Measurements from ENCODE around the gene KDM4B. TPM values are rescaled to one million over a fixed set of nuclear protein-coding genes. Genes with fewer than 3 reads are reported as not detected.

Gene KDM4B
- total RNA-seq, 2 experiments from 2014 or later = 24.4 to 25.0 TPM

DNA sequence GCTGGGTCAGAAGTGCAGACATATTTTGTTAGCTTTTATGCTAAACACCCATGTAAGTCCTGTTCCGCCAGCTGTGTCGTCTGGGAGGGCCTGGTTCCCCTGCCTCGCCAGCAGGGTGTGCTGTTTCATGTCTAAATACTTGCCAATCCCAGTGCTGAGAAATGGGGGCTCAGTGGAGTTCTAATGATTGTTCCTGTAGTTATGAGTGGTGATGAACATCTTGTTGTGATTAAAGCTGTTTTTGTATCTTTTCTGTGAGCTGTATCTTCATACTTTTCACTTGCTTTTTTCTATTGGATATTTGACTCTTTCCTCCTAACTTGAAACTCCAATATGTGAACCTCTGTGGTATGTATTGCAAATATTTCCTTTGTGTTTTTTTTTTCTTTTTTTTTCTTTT is 32.7 kb downstream of the KDM4B start:
- ChIA-PET POLR2A (no interaction called here), CTCF (interaction anchor here (0.7 to 3.1 kb wide), 8 partner anchors 12 to 90 kb away, joined by 3 to 29 read pairs (median 4); no protein-coding TSS in a partner anchor)

DNA sequence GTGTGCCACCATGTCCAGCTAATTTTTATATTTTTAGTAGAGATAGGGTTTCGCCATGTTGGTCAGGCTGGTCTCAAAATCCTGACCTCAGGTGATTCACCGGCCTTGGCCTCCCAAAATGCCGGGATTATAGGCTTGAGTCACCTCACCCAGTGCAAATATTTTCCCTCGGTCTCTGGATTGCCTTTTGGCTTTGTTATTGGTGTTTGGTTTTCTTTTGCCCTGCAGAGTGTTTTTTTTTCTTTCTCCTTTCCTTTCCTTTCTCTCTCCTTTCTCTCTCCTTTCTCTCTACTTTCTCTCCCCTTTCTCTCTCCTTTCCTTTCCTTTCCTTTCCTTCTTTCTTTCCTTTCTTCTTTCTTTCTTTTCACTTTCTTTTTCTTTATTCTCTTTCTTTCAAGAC is 33.2 kb downstream of the KDM4B start:
- CTCF ChIA-PET = interaction anchor here (0.8 to 3.1 kb wide), 7 partner anchors 12 to 90 kb away, joined by 3 to 29 read pairs (median 4); no protein-coding TSS in a partner anchor
- POLR2A ChIA-PET = no interaction called here

DNA sequence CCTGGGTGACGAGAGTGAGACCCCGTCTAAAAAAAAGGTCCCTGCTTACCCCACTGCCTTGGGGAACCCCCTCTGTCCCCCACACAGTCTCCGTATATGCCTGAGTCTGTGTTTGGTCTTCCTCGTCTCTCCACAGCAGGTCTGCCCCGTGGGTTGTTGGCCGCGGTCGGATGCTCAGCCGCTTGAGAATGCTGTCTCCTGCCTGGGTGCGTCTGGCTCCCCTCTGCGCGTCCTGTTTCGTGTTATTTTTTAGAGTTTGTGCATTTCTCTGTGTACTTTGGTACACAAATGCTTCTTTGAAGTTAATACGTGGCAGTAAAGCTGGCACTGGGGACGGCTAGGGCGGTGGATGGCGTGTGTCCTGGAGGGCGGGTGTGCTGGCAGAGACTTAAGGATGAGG is 34.9 kb downstream of the KDM4B start:
- CTCF ChIA-PET = no interaction called here
- POLR2A ChIA-PET = no interaction called here

DNA sequence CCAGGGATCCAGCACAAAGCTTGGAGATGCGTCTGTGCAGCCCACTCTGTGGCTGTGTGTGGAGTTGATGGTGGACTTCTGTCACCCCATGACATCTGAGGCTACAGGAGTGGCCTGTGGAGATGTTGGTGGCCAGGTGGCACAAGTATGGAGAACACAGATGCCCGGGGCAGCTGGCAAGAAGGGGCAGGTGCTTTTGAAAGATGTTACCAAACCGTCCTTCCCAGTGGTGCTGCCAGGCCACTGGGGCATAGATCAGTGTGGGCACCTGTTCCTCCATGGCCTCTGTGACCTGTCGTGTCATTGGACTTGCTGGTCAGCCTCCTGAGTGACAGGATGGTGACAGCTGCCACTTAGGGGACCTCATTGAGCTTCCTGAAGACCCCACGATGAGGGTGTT is 36.2 kb downstream of the KDM4B start:
- CTCF ChIA-PET = interaction anchor here (0.9 kb wide), 1 partner anchor 25 kb away, joined by 3 read pairs; no protein-coding TSS in a partner anchor
- POLR2A ChIA-PET = no interaction called here

DNA sequence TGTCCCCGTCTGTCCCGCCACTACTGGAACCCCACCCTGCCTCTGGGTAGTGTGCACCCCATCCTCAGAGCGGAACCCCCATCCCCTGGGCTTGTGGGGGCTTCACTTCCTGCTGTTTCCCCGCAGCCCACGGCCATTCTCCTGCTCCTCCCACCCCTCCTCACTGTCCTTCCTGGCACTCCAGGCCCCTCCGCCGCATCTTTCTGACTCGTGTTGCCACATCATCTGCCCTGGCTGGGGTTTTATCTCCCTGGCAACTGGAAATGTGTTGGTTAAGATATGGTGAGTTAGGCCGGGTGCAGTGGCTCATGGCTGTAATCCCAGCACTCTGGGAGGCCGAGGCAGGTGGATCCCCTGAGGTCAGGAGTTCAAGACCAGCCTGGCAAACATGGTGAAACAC is 37.3 kb downstream of the KDM4B start:
- POLR2A ChIA-PET = no interaction called here

DNA sequence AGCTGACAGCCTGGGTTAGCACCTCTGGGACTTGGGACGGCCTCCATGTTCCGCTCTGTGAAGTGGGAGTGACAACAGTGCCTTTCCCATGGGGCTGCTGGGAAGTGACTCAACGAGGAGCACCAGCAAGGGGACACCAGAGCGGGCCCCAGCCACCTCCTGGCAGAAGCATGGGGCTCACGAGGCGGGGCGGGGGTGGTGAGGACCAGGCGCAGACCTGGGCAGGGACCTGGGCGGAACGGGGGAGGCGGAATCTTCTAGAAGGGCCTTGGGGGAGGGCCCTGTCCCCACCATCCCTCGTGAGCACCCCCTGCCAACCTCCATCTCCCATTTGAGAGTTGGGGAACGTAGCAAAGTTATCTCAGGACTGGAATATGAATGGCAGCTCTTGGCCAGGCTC is 37.9 kb downstream of the KDM4B start:
- ChIA-PET CTCF (no interaction called here), POLR2A (no interaction called here)

More for the DNA sequence above, 37.3 kb downstream of the KDM4B start:
- CTCF ChIA-PET = interaction anchor here (0.9 kb wide), 1 partner anchor 24 kb away, joined by 3 read pairs; no protein-coding TSS in a partner anchor

DNA sequence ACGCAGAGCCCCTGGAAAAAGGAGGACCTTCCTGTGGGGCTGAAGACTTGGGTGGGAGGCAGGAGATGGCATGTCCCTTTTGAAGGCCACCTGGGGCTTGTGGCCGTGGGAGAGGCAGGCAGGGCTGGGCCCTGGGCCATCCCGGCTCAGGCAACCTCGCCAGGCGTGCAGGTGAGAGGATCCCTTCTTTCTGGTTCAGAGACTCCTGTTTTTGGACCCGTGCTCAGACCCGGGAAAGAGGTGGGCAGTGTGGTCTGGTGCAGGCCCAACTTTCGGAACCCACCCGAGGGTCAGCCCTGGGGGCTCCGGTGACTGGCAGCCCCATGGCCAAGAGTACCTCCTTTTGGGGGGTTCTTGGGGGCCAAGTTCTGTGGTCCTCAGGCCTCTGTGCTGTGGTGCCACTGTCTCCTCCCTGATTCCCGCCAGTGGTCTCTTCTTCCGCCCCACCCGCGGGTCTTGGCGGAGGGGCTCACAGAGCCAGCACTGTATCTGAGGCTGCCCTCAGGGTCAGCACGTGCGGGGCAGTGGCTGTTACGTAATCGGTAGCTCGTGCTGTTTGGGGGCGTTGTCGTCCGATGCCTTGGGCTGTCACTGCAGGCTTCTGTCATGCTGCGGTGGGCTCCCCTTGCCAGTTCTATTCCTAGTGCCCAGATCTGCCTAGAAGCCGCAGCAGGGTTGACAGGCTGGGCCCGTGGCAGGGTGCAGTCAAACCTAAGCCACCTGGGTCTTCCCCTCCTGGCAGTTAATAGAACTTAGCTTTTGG is 42.7 kb downstream of the KDM4B start:
- ChIA-PET POLR2A (no interaction called here), CTCF (interaction anchor here (1.0 kb wide), 1 partner anchor 21 kb away, joined by 3 read pairs; no protein-coding TSS in a partner anchor)

DNA sequence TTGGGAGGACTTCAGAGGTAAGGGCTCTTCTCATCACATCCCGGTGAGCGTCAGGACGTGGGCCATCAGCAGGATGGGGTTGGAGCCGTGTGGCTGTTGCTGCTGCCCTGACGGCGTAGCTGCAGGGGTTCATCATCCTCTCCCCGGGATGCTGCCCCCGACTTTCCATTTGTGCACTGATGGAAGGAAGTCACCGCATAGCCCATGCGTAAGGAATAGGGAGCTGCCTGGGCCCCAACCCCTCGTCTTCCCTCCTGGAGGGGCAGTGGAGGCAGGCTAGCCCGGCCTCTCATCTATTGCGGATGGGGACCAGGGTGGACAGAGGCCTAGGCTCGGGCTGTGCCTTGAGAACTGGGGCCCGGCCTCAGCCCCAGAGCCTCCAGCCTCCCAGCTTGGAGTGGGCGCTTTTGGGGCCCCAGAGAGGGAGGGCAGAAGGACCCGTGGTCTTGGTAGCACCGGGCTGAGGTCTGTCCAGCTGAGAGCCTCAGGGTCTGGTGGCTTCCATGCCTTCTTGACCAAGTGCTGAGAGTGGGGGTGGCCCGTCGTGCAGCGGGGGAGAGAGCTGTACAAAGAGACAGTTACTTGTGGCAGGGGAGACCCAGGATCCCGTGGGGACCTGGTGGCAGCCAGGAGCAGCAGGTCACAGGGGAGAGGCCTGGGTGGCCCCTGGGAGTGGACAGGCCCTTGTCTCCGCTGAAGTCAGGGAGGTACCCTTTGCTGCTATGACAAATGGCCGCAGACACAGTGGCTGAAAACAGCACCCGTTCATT is 44.0 kb downstream of the KDM4B start:
- CTCF ChIA-PET = no interaction called here
- POLR2A ChIA-PET = no interaction called here

DNA sequence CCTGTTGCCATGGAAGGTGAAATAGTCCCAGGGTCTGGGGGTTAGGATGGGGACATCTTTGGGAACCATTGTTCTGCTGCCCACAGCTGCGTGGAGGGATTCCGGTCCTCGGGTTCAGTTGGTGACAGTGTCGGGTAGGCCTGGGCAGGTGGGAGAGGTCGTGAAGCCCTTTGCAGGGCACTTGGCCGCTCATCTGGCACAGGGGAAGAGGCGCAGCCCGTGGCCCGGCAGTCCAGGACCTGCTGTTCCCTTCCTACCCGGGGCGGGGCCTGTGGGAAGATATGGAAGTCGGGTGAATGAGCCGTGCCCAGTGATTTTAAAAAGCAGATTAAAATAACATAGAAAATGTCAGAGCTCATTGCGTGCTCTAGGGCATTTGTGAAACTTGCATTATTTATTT is 44.8 kb downstream of the KDM4B start:
- POLR2A ChIA-PET = no interaction called here

DNA sequence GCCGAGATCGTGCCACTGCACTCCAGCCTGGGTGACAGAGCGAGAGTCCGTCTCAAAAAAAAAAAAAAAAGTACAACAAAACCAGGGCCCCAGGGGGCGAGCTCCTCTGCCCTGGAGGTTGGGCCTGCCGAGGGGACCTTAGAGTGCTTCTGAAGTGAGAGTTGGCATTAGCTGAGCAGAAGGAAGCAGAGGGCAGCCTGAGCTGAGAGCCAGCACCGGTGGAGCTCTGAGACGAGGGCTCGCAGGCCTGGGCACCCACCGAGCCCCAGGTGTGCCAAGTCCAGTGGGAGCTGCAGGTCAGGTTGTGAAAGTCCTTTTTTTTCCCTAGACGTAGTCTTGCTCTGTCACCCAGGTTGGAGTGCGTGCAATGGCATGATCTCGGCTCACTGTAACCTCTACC is 46.0 kb downstream of the KDM4B start:
- ChIA-PET CTCF (interaction anchor here (0.6 to 1.4 kb wide), 2 partner anchors 16 to 329 kb away, joined by 3 to 6 read pairs; no protein-coding TSS in a partner anchor), POLR2A (no interaction called here)

More for the DNA sequence above, 44.8 kb downstream of the KDM4B start:
- CTCF ChIA-PET = interaction anchor here (1.2 kb wide), 1 partner anchor 18 kb away, joined by 4 read pairs; no protein-coding TSS in a partner anchor

DNA sequence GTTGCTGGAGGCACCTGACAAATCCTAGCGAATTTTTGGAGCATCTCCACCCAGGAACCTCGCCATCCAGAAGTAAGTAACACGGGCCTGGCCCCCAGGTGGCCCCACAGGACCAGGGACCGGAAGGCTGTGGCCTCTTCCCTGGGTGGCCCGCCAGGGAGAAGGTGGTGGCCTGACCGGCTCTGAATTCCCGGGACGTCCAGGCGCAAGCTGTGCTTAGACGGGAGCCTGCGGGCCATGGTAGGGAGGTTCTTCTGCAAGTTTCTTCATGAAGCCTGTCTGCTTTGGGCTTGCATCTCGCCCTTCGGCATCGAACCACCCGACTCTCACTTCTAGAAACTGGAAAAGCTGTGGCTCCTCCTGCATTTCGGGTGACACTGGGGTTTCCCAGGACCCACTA is 47.4 kb downstream of the KDM4B start:
- POLR2A ChIA-PET = no interaction called here
- CTCF ChIA-PET = interaction anchor here (0.5 to 1.4 kb wide), 2 partner anchors 15 to 467 kb away, joined by 3 to 6 read pairs; no protein-coding TSS in a partner anchor

DNA sequence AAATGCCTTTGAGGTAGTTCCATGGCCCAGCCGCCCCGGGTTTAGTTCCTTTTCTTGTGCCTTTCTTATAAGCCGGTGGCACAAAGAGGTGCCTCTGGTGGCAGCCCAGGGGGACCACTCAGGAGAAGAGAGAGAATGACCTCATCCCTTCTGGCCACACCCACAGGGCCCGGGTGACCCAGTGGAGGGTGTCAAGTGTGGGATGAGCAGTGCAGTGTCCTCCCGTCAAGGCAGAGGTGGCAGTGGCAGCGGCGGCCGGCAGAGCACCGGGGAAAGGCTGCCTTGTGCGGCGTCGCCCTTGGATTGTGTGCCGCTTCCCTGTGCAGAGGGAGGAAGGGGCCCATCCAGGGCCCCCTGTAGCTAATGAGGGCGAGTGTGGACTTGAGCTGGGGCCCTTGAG is 47.9 kb downstream of the KDM4B start:
- CTCF ChIA-PET = no interaction called here
- POLR2A ChIA-PET = no interaction called here

DNA sequence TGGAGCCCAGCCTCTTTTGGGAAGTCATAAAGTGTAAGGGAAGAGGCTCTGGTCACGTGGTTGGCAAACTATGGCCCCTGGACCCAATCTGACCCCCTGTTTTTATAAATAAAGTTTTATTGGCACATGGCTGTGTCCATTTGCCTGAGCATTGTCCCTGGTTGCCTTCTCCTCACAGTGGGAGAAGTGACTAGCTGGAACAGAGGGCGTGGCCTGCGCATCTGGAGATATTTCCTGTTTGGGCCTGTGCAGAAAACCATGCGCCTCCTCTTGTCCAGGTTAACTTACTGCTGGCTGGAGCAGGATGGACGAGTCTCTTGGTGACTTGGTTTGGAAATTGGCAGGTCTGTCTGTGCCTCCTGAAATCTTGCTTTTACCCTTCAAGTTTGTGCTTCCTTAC is 48.3 kb downstream of the KDM4B start:
- ChIA-PET POLR2A (no interaction called here), CTCF (interaction anchor here (0.8 to 1.0 kb wide), 2 partner anchors 13 to 14 kb away, joined by 3 to 4 read pairs; no protein-coding TSS in a partner anchor)

DNA sequence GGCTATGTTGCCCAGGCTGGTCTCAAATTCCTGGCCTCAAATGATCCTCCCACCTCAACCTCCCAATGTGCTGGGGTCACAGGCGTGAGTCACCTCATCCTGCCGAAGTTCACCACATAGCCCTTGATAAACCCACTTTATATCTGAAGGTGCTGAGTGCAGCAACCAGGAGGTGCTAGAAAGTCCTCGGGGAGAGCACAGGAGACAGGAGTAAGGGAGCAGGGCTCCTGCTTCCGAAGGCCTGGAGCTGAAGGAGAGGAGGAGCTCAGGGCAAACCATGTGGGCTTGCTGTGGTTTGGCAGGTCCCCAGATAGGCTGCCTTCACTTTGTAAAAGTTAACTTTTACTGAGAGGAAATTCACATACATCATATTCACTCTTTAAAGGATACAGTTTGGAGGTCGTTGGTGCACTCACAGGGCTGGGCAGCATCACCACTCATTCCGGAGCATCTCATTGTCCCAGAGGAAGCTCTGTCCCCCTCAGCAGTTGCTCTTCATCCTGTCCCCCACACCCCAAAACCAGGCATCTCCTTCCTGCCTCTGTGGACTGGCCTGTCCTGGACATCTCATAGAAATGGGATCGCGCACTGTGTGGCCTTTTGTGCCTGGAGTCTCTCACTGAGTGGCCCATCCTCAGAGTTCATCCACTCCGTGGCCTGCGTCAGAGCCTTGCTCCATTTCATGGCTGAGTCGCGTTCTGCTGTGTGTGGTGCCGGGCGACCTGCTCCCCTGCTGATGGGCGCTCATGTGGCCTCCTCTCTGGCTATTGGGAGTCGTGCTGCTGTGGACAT is 49.5 kb downstream of the KDM4B start:
- ChIA-PET POLR2A (no interaction called here), CTCF (interaction anchor here (0.6 to 1.0 kb wide), 2 partner anchors 13 to 453 kb away, joined by 3 to 4 read pairs; no protein-coding TSS in a partner anchor)

DNA sequence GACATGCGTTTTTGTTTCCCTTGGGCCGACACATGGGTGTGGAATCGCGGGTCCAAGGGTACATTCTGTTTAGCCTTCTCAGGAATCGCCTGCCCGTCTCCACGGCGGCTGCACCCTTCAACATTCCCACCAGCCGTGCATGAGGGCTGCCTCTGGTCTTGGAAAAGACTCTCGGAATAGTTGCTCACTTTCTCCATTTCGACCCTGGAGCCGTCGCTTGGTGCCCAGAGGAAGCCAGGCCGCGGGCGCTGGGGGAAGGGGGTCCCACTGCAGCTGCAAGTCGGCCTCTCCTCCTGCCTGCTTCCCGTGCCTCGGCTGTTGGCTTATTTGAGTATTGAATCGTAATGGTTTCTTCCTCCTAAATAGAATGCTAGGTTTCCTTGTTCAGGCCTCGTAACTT is 51.5 kb downstream of the KDM4B start:
- CTCF ChIA-PET = interaction anchor here (0.7 to 2.3 kb wide), 3 partner anchors 9 to 482 kb away, joined by 3 to 7 read pairs (median 4); no protein-coding TSS in a partner anchor

DNA sequence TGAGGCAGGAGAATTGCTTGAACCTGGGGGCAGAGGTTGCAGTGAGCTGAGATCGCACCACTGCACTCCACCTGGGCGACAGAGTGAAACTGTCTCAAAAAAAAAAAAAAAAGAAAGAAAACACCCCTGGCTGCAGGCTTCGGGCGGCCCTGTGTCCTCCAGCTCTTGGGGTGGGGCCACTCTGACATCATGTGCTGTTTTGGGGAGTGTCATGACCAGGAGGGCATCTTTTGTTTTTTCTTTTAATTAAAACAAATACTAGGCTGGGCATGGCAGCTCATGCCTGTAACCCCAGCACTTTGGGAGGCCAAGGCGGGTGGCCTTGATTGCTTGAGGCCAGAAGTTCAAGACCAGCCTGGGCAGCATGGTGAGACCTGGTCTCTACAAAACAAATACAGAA is 52.1 kb downstream of the KDM4B start:
- CTCF ChIA-PET = interaction anchor here (0.7 to 2.3 kb wide), 3 partner anchors 9 to 482 kb away, joined by 3 to 7 read pairs (median 4); no protein-coding TSS in a partner anchor
- POLR2A ChIA-PET = no interaction called here

More for the DNA sequence above, 51.5 kb downstream of the KDM4B start:
- POLR2A ChIA-PET = no interaction called here

DNA sequence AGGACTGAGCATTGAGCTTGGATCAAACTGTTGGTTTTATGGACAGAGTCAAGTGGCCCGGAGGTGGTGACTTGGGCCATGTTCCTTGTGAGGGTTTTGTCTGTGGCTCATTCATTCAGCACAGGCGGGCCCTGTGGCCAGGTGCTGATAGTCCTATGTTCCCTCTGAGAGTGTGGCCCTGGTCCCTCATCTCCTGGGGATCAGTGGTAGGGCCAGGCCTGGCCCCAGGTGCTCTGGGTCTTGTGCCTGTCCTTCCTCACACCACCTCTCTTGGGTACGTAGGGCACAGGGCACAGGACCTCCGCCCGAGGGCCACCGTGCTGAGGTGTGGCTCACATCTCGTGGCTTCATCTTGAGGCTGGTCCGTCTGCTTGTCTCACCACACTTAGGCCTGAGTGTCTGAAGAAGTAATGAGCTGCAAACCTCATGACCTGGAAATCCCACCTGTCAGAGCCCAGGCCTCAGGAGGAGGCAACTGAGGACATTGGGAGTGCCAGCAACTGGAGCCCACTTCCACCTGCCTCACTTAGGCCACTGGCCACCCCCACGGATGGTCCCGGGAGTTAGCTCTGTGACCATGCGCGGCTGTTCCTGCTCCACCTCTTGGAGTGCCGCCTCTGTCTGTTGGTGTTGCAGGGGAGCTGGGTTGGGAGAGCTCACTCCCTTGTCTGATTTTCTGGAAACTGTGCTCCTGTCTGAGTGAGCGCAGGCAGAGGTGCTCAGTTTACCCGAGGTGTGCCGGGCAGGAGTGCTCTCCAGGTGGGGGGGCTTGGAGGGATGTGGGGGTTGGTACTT is 53.4 kb downstream of the KDM4B start:
- ChIA-PET CTCF (interaction anchor here (1.0 to 2.3 kb wide), 2 partner anchors 9 to 21 kb away, joined by 3 to 7 read pairs; no protein-coding TSS in a partner anchor), POLR2A (no interaction called here)

DNA sequence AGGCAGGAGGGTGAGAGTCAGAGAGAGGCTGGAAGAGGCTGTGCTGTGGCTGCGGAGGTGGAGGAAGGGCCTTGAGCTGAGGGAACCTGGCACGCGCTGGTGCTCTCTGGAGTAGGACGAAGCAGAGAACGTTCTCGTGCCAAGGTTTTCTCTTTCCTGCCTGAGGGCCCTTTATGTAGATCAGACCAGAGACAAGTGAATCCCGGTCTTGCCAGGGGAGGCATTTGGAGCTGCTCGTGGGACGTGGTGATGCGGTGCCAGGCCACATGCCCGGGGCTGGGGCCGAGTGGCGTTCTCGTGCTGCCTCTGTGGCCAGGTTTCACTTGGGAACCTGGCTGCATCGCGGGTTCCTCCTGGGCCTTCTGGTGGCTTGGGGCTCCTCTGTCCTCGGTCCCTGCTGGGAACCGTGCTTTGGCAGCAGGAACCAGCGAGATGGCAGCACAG is 54.2 kb downstream of the KDM4B start:
- CTCF ChIA-PET = interaction anchor here (0.9 to 1.0 kb wide), 2 partner anchors 22 to 171 kb away, joined by 3 to 5 read pairs; no protein-coding TSS in a partner anchor
- POLR2A ChIA-PET = no interaction called here

Measured in activated CD8-positive, alpha-beta memory T cell treated with anti-CD3 and anti-CD28 coated beads for 36 hours (primary cell).